Inflammatory macrophage (primary cell): Measurements from ENCODE around the gene MT1M.

Experiments
- DNase-seq, 2 donors: peaks; one replicate each; pipeline ENCODE4 v3.0.0-alpha.2; 2020 to 2022

Gene MT1M

DNA sequence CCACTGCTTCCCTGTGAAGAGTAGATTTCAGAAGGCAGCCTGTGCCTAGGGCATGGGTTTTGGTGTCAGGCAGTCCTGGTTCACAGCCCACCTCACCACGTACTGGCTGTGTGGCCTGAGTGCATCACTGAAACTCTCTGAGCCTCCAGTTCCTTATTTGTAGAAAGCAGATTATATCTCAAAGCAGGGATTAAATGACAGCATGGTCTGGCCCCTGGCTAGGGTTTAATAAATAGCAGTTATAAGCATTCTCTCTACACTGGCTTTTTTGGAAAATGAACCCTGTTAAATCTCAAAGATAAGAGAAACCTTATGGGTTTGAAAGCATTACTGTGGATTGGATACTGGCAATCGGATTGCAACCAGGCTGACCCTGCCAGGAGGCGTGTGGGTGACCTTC is 2.9 kb upstream of the MT1M start:
- DNase-seq, result no peak

DNA sequence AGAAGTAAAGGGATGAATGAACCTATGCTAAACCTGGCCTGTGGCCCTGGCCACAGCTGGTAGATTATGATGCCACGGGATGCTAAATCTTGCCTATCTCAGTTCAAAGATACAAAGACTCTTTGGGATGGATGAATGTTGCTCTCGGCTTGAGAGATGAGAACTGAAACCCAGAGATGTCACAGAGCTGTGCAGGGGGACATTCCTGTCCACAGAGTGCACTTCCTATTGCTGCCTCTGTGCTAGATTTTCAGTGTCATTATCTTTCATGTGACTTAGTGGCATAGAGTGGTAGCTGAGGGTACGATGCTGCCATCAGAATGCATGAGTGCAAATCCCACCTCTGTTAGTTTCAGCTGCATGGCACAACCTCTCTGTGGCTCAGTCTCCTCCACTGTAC is 2.3 kb upstream of the MT1M start:
- DNase-seq, result no peak

DNA sequence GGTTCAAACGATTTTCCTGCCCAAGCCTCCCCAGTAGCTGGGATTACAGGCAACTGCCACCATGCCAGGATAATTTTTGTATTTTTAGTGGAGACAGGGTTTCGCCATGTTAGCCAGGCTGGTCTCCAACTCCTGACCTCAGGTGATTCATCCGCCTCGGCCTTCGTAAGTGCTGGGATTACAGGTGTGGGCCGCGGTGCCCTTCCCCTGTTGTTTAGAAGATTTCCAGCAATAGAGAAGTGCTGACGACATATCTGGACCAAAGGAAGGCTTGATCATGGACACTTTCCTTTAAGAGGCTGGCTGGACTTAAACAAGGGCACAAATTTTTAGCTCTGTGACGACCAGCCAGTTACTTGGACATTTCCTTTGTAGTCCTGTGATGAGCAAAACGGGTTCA is 1.3 kb upstream of the MT1M start:
- DNase-seq, result no peak

DNA sequence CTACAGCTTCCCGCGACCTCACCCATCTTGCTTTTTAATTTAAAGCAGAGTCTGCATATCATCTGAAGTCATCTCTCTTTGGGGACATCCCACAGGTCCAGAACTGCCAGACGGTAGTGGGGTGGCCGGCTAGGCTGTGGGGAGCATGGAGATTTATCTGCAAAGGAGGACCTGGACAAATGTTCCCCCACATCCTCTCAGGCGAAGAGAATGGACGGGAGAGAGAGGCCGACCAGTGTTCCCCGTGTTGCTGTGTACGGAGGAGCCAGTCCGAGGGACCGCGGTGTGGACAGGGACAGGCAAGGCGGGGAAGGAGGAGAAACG is 665 bp upstream of the MT1M start:
- no peak for DNase-seq

DNA sequence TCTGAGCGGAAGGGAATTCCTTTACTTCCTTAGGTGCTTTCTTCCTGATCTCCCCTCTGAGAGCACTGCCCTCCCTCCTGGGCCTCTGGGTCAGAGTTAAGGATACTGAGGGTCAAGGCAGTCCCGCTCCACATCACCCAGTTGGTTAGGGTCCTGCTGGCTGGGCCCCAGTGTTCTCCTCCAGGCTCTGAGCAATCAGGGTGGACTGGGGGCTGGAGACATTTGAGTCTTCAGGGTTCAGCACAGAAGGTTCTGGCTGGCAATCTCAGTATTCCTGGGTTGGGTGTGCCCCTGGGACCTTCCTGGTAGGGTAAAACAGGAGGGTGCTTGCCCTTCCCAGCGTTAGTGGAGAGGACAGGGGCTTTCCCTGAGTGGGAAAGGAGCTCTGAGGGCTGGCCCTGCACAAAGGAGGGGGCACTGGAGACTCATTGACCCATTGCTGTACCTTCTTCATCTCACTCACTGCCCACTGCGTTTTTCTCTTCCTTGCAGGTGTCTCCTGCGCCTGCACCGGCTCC is 448 bp downstream of the MT1M start:
- no peak for DNase-seq

DNA sequence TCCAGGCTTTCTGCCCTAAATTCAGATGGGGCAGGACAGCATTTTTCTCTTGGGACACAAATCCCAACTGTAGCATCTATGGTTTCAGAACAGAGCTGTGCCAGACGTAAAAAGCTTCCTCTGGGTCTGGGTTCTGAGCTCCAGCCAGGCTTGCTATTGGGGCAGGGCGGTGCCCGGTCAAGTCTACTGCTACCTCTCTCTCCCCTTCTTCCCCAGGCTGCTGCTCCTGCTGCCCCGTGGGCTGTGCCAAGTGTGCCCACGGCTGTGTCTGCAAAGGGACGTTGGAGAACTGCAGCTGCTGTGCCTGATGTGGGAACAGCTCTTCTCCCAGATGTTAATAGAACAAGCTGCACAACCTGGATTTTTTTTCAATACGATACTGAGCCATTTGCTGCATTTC is 1.1 kb downstream of the MT1M start:
- no peak for DNase-seq

DNA sequence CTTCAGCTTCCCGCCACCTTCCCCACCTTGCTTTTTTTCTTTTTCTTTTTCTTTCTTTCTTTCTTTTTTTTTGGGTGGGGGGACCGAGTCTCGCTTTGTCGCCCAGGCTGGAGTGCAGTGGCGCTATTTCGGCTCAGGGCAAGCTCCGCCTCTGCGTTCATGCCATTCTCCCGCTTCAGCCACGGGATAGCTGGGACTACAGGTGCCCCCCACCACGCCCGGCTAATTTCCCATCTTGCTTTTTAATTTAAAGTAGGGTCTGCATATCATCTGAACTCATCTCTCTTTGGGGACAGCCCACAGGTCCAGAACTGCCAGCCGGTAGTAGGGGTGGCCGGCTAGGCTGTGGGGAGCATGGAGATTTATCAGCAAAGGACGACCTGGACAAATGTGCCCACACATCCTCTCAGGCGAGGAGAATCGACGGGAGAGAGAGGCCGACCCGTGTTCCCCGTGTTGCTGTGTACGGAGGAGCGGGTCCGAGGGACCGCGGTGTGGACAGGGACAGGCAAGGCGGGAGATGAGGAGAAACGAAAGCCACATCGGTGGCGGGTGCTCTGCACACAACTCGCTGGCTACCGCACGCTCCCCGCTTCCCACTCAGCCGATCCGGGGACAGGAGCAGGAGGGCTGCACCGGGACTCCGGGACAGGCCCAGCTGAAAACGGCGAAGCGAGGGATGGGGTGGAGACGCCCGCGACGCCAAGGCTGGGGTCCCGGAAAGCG is 2.4 kb downstream of the MT1M start:
- DNase-seq, result no peak

DNA sequence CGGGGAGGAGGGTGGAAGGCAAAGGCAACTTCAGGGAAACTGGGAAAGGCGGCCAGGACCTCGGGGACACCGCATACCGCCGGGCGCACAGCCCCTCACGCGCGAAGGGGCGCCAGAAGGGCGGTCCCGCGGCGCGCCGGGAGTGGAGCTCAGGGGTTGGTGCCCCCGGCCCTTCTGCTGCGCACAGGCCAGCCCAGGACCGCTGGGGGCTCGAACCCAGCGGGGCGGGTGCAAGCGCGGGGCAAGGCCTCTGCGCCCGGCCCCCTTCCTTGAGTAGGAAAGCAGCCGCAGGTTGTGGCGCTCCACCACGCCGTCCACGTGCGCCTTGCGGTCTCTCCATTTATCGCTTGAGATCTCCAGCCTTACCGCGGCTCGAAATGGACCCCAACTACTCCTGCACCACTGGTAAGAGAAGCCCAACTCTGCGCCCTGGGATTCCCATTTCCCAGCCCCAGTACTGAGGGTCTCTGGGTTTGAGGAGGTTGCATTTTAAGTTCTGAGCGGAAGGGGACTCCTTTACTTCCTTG is 3.0 kb downstream of the MT1M start:
- DNase-seq, result no peak

DNA sequence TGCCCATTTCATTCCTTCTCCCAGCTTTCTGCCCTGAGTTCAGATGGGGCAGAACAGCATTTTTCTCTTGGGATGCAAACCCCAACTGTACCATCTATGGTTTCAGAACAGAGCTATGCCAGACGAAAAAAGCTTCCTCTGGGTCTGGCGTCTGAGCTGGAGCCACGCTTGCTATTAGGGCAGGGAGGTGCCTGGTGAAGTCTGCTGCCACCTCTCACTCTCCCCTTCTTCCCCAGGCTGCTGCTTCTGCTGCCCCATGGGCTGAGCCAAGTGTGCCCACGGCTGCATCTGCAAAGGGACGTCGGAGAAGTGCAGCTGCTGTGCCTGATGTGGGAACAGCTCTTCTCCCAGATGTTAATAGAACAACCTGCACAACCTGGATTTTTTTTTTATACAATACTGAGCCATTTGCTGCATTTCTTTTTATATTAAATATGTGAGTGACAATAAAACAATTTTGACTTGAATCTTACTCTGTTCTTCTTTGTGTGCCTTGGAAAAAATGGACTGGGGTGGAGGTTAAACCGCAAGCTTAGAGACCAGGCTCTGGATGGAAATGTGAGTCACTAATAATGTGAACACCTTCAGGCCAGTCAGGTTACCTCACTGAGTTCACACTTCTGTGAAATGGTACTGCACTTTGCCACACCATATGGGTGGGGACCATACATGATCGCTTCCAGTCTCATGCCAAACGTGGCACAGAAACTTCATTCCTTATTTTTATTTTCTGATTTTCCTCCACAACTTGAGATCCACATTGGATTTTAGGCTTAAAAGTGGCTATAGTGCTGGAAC is 4.4 kb downstream of the MT1M start:
- no peak for DNase-seq

DNA sequence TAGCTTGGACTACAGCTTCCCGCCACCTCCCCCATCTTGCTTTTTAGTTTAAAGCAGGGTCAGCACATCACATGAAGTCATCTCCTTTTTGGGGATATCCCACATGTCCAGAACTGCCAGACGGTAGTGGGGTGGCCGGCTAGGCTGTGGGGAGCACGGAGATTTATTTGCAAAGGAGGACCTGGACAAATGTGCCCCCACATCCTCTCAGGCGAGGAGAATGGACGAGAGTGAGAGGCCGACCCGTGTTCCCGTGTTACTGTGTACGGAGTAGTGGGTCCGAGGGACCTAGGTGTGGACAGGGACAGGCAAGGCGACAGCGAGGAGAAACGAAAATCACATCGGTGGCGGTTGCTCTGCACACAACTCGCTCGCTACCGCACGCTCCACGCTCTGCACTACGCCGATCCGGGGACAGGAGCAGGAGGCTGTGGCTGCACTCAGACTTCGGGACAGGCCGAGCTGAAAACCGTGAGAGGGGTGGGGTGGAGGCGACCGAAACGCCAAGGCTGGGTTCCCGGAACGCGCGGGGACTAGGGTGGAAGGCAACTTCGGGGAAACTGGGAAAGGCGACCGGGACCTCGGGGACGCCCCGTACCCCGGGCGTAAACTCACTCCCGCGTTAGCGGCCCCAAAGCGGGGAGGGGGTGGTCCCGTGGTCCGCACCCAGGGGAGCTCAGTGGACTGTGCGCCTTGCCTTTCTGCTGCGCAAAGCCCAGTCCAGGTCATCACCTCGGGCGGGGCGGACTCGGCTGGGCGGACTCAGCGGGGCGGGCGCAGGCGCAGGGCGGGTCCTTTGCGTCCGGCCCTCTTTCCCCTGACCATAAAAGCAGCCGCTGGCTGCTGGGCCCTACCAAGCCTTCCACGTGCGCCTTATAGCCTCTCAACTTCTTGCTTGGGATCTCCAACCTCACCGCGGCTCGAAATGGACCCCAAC is 5.6 kb downstream of the MT1M start, which contains the start of gene MT1A:
MT1A (plus strand) TSS at position 853 of the 937 bp plus-strand sequence; CDS start at position 926, 73 bp downstream.
- peak in 1 of 2 donors; percentile 33 for DNase-seq

DNA sequence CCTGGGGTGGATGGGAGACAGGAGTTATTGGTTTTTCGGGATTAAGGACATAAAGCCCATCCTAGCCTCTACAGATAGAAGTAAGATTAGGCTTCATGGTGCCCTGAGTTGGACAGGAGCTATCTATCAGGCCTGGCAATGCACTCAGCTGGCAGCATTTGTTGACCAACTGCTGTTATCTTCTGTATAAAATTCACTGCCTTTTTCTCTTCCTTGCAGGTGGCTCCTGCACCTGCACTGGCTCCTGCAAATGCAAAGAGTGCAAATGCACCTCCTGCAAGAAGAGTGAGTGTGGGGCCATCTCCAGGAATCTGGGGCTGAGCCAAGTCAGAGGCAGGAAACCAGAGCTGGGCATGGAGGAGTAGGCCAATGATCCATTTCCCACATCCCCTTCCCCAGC is 6.6 kb downstream of the MT1M start:
- no peak for DNase-seq

DNA sequence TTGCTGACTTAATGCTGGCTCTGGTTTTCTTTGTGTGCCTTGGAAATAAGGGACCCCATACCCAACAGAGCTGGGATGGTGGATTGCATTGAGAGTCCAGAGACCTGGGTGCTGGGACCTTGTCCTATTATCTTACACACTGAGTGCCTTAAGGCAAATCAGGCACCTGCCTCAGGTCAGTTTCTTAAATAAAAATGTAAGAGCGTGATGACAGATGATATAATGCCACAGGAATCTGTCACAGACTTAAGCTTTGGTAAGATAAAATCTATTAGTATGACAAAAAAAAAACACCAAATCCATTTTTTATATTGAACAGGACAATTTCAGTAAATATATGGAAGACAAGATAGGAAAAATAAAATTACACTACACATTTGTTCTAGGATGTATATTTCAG is 7.6 kb downstream of the MT1M start:
- DNase-seq, result no peak

DNA sequence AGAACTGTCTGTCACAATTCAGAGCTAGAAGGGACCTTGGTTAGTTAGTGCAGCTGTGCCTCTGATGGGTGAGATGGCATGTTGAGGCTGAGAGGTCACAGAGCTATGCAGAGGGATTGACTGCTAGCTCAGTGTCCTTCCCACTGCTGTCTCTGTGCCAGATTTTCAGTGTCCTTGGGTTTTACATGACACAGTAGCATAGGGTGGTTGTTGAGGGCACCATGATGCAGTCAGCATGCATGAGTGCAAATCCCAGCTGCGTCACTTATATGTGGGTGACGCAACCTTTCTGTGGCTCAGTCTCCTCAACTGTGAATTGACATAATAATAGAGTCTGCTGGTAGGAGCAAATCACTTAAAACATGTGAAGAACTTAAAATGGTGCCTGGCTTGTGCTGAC is 8.7 kb downstream of the MT1M start:
- no peak for DNase-seq

DNA sequence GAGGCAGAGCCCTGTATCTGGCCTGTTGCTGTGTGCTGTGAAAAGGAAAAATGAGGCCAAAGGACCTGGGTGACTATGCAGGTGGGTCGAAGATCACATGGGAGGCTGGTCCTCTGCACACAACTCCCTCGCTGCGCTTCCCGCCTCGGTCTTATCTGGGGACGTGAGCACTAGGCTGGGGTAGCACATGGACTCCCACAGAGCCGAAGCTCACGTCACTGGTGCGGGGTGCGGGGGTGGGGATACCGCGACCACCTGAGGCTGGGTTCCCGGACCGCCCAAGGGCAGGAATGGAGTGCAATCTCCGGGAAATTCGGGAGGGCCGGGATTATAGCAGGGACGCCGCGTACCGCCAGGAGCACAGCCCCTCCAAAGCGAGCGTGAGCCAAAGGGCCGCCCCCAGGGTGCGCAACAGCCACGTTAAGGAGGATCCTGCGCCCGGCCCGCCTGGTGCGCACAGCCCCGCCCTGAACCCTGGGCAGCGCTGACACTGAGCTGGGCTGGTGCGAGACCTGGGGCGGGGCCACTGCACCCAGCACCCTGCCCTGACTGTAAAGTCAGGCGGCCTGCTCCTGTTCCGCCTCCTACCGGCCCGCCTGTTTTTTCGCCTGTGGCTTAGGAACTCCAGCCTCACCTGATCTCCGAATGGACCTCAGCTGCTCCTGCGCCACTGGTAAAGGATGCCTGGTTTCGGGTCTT is 10.8 kb downstream of the MT1M start:
- peak; percentile 80 to 85 for DNase-seq

DNA sequence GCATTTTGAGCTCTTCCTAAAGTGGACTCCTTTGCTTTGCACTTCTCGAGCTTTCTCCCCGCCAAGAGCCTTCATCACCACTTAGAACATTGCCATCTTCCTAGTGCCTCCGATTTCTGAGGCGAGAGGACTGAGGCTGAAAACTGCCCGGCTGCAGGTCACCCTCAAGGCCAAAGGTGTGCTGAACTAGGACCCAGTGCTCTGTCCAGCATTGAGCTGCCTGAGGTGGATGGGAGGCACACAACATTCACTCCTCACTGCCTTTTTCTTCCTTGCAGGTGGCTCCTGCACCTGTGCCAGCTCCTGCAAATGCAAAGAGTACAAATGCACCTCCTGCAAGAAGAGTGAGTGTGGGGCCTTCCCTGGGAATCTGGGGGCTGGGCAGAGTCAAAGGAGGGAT is 11.4 kb downstream of the MT1M start:
- no peak for DNase-seq

DNA sequence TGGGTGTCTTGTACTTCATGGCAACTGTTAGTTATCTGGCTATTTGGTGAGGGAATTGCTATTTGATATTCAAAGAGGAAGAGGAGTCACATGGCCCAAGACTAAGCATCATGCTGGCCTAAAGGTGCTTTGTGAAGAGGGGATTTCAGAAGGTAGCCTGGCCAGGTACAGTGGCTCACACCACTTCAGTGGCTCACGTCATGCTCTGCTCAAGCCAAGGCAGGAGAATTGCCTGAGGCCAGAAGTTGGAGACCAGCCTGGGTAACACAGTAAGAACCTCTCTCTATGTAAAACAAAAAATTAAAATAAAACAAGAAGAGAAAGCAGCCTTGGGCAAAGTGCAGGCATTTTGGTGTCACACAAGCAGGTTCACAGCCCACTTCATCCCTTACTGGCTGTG is 12.9 kb downstream of the MT1M start:
- DNase-seq, result no peak

DNA sequence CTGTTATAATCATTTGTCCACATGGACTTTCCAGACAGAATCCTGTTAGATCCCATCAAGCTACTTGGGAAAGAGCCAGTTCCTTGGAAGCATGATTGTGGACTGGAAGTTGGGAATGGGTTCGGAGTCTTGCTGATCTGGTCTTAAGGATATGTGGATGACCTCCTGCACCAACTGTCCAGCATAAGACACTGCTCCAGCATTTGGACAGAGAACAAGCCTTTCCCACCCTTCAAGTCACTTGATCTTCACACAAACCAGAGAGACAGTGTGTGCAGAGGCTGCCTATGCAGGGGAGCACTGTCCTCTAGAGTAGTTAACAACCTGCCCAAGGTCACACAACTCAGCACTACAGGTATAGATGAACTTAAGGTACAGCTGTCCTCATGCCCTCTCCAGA is 13.4 kb downstream of the MT1M start:
- no peak for DNase-seq

DNA sequence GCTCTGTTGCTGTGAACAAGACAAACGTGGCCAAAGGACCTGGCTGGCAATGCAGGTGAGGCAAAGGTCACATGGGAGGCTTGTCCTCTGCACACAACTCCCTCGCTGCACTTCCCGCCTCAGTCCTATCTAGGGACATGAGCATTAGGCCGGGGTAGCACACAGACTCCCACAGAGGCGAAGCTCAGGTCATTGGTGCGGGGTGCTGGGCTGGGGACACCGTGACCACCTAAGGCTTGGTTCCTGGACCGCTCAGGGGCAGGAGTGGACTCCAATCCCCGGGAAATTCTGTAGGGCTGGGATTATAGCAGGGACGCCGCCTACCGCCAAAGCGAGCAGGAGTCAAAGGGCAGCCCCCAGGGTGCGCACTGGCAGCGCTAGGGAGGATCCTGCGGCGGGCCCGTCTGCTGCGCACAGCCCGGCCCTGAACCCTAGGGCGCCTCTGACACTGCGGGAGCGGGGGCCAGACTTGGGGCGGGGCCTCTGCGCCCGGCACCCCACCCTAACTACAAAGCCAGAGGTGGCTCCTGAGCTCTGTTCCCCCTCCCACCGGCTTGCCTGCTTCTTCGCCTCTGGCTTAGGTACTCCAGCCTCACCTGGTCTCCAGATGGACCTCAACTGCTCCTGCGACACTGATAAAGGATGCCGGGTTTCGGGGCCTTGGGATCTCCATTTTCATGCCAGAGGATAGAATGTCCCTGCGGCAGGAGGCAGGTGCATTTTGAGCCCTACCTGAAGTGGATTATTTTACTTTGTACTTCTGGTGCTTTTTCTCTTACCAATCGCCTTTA is 15.4 kb downstream of the MT1M start:
- no peak for DNase-seq

DNA sequence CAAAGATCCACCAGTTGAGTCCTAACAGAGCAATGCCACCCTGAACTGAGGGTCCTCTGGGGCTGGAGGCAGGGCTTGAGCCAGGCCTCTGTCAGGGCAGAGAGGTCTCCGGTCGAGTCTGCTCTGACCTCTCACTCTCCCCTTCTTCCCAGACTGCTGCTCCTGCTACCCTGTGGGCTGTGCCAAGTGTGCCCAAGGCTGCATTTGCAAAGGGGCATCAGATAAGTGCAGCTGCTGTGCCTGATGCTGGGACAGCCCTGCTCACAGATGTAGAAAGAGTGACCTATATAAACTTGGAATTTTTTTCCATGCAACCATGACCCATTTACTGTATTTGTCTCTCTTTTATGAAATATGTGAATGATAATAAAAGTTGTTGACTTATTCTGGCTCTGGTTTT is 16.8 kb downstream of the MT1M start:
- DNase-seq, result no peak

DNA sequence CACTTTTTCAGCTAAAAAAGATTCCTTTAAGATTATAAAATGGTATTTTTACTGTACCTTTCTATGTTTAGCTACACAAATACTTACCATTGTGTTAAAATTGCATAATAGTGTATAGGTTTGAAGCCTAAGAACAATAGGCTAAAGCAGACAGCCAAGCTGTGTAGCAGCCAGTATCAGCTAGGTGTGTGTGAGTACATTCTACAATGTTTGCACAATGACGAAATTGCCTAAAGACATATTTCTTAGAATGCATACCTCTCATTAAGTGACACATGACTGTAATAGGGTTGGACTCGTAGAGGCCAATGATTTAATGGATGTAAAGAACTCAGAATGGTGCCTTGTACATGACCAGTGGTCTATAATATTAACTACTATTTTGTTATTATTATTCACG is 17.4 kb downstream of the MT1M start:
- DNase-seq, result no peak

DNA sequence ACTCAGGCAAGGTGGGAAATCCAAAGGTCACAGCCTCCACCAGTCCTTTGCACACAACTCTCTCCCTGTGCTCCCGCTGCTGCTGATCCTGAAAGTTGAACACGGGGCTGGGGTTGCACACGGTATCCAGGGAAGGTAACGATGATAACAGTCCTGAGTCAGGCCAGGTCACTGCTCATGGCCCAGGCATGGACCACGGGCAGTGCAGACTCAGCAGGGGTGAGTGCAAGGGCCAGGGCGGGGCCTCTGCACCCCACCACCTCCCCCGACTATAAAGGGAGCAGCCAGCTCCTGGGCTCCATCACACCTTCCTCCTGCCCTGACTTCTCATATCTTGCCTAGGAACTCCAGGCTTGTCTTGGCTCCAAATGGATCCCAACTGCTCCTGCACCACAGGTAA is 19.1 kb downstream of the MT1M start, which contains the start of gene MT1B:
MT1B (plus strand) TSS at position 301 of the 400 bp plus-strand sequence; CDS start at position 369, 68 bp downstream.
- no peak for DNase-seq
